HG03196 (cell line): Measurements from ENCODE around the gene NLRP9.

Experiments
- ATAC-seq: cut with Tn5 transposase; IDR thresholded peaks from one replicate; pipeline ENCODE4 v1.9.1; 2021; ENCODE audit not compliant: unreplicated experiment

Gene NLRP9

DNA sequence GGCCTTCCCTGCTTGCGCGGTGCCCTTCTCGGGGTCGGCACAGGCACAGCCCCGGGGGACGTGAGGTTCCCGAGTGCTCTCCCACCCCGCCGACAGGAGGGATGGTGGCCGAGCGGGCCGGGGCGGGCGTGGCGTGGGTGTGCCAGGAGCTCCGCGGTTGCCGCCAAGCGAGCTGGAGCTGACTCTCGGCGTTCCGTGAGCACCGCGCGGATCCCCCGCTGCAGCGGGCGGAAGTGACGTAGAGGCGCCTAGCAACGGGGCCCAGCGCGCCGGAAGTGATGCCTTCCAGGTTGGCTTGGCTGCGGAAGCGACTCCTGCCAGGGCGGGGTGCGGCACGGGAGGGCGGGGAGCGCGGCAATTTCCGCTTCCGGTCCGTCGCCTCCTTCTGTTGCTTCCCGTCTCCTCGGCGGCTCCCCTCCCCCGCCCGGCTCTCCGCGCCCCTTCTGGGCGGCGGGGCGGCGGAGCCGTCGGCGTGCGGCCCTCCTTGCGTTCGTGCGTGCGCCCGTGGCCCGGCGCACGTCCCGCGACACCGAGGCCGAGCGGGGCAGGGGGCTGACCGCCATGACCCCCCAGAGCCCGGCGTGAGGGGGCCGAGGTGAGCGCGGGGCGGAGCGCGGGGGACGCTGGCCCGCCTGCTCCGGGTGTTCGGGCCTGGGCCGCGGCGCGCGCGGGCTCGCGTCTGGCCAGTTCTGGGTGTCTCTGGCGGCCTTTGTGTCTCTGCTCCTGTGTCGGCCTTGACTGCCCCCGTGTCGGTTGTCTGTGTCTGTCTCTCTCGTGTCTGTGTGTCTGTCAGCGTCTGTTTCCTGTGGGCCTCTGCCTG lies 63.2 kb downstream of the NLRP9 start, which contains the start of gene EPN1:
TSS of gene EPN1 (plus strand) at position 386 of the 820 bp plus-strand sequence. CDS start 3,402 bp downstream, outside the sequence.
- peak; percentile 59 for ATAC-seq

DNA sequence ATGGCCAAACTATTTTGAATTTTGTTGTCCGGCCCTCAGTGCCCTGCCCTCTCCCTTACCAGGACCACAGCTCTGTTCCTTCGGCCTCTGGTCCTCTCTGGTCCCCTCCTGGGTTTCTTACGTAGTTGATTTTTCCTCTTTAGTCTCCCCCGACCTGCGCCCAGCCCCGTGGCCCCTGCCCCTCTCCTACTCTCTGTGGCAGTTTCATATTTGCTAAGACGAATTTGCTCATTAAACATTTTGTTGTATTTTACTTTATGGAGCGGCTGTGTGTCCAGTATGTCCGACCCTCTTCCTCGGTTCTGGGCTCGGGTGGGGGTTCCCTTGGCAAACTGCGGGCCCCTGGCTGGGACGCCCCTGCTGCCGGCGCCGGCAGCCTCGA lies 63.8 kb downstream of the NLRP9 start:
- no peak for ATAC-seq

DNA sequence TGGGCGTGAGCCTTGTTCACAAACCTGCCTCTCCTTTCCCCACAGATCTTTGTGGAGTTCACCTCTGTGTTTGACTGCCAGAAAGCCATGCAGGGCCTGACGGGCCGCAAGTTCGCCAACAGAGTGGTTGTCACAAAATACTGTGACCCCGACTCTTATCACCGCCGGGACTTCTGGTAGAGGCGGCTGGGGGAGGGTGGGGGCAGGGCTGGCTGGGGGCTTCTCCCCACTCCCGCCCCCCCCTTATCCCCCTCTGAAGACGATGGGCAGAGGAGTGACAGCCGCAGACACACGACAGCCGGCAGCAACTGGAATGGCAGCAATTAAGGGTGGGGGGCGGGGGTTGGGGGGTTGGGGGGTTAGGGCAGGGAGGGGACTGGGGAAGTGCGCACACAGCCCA lies 64.3 kb downstream of the NLRP9 start:
- ATAC-seq = no peak

GRCh38 chr19:55673465-55673864 lies 64.7 kb downstream of the NLRP9 start:
- no peak for ATAC-seq

DNA sequence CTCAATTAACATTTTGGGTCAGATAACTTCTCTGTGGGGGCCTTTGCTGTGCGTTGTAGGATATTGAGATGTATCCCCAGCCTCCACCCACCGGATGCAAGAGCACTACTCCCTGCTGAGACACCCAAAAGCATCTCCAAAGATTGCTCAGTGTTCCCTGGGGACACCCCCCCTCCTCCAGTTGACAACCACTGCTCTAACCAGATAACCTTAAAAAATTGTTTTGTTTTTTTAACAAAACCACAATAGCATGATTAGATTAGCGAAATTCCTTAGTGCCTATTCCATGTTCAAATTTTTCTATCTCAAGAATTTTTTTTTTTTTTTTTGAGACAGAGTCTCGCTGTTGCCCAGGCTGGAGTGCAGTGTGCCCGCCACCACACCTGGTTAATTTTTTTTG lies 65.8 kb downstream of the NLRP9 start:
- no peak for ATAC-seq

DNA sequence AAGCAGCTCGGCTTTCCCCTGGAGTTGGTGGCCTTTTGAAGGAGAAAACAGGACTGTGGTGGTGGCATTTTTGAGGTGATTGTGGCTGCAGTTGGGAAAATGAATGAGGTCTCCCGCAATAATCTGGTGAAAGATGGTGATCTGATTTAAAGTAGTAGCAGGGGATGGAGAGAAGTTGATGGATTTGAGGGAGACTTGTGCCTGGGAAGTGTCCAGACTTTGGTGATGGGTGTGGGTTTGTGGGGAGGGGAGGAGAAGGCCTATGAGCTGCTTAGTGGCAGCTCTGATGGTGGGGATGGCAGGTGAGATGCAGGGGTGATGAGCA lies 67.2 kb downstream of the NLRP9 start:
- ATAC-seq = no peak

DNA sequence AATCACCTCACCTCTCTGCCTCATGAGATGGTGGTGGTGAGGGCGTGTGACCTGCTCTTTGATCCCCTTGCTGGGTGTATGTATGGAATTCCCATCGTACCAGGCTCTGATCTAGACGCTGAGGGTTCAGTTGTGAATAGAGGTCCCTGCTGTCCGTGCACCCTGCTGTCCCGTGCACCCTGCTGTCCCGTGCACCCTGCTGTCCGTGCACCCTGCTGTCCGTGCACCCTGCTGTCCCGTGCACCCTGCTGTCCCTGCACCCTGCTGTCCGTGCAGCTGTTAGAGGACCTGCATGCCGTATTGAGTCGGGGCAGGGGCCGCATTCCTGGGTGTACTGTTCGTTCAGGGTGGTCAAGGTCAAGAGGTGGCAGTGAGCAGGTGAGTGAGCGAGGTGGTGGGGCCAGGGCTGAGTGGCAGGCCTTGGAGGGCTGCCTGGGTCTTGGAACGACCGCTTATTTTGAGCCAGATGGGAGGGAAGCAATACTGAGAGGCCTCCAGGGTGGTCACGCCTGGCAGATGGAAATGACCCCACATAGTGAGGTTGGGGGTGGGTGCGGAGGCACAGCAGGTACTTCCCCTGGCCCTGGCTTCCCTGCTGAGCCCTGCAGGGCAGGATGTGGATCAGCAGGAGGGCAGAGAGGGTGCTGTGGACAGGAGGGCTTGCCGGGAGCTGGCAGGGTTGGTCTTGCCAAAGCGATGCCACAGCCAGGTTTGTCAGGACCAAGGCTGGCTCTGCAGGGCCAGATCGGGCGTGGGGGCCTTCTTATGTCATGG lies 67.7 kb downstream of the NLRP9 start:
- no peak for ATAC-seq

GRCh38 chr19:55669418-55670279 lies 68.6 kb downstream of the NLRP9 start:
- ATAC-seq = no peak

- ATAC-seq = no peak
These were observed 69.4 kb downstream of the NLRP9 start for GRCh38 chr19:55668603-55669348.

DNA sequence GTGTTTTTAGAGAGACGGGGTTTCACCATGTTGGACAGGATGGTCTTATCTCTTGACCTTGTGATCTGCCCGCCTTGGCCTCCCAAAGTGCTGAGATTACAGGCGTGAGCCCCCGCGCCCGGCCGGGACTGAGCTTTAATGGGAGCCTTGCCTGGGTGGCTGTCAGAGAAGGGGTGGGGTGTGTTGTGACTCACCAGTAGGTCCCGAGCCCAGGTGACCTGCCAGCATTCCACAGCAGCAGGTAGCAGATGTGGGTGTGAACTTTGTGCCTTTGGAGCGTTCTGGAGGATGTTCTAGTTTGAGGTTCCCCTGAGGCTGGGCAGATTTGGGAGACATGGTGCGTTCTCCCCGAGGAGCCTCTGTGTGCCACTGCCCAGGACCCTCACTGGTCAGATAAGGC lies 70.2 kb downstream of the NLRP9 start:
- no peak for ATAC-seq

DNA sequence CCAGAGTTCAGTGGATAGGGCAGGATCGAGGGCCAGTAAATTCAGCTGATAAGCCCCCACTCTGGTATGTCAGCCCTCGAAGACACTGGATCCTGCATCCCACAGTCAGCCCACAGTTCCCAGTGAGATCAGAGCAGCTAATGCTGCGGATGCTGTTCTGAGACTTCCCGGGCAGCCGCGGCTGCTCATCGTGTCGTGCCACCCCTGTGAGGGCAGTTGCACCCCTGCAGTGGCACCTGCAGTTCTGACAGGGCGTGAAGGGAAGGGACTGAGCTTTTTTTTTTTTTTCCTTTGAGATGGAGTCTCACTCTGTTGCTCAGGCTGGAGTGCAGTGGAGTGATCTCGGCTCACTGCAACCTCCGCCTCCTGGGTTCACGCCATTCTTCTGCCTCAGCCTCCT lies 70.7 kb downstream of the NLRP9 start:
- ATAC-seq = no peak

GRCh38 chr19:55667006-55667381 lies 71.2 kb downstream of the NLRP9 start:
- no peak for ATAC-seq

- no peak for ATAC-seq
These were observed 71.7 kb downstream of the NLRP9 start for GRCh38 chr19:55666343-55667005.

DNA sequence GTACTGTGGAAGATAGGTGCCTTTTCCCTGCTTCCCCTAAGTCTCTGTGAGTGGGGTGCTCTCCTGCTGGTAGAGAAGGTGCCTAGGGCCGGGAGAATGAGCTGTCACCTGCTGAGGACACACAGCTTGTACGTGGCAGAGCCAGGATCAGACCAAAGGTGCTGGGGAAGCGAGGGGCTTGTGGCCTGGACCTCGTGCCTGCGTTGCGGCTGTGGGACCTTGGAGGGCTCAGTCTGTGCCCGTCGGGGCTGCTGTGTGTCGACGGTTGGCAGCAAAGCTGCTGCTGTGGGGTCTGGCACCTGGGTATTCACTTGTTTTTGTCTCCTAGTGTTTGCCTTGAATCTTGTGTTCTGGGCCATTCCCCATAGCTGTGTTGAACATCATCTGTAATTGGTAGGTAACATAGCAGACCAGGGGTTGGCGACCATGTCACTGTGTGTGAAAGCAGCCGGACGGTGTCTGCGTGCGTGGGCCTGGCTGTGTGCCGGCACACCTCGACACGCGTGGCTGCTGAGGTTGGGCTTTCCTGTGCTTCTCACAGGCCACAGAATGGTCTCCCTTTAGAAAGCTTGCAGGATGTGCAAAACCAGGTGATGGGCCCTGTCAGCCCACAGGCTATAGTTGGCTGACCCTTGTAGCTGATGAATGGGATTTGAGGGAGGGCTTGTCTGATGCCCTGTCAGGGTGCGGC lies 74.2 kb downstream of the NLRP9 start:
- ATAC-seq = no peak

DNA sequence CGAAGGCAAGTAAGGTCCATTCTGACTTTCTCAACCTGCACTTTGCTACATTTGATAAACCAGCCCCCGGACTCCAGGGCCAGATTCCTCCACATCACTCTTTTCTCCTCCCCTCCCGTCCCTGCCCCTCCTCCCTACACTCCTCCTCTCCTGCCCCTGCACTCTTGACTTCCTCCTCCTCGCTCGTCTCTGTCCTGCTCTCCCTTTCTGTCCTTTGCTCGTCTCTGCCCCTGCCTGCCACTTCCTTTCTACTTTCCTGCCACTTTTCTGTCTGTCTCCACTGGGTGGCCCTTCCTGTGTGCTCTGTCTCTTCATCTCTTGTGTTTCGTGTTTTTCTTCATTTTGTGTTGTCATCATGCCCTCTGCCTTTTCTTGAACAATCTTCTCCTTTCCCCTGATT lies 76.4 kb downstream of the NLRP9 start:
- no peak for ATAC-seq

GRCh38 chr19:55660991-55661390 lies 77.2 kb downstream of the NLRP9 start:
- ATAC-seq = no peak

DNA sequence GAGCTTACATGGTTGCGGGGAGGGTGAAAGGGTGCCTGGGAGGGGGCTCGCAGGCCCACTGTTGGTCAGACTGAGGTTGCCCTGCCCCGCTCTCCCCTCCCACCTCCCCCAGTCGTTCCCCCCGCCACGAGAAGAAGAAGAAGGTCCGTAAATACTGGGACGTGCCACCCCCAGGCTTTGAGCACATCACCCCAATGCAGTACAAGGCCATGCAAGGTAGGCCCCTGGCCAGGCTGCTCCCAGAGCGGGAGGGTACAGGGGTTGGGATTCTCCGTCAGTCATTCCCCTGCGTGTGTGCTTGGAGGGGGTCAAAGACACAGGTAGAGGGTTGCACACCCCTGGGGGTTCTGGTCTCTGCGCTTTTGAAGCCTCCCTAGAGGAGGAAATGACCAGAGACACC lies 77.8 kb downstream of the NLRP9 start:
- ATAC-seq = no peak

GRCh38 chr19:55659822-55660221 lies 78.4 kb downstream of the NLRP9 start:
- ATAC-seq = no peak

- no peak for ATAC-seq
These were observed 79.2 kb downstream of the NLRP9 start for GRCh38 chr19:55658846-55659459.
